T47D (cell line): ENCODE measurements around the gene CSMD2.

ENCODE experiments used
- DNase-seq, 2 experiments: peaks; one replicate each; pipeline versions ENCODE4 v3.0.0 to v3.0.0-alpha.2; 2011 to 2012; ENCODE audit warnings: low read depth in 1 of 2, low spot score in 1 of 2
- JUND ChIP-seq: IDR thresholded peaks from 2 replicates; pipeline ENCODE4 v1.6.1; 2012; ENCODE audit warnings: low read depth
- in situ Hi-C: cut with HindIII; loops from 2 replicates; pipeline ENCODE4 v1.10.0; 2016; ENCODE audit warnings: low sequenced_read_pairs, low pct_unique_long_range_greater_than_20kb

CSMD2 gene

GRCh38 chr1:34143975-34144374, 21.1 kb downstream of the CSMD2 start:
- no peak for DNase-seq
- no peak for TF ChIP-seq JUND
- in situ Hi-C loops: no loop called here

GRCh38 chr1:34140011-34140676, 24.9 kb downstream of the CSMD2 start:
- DNase-seq: no peak
- TF ChIP-seq JUND: no peak
- in situ Hi-C loops: no loop called here

- in situ Hi-C loops: no loop called here
- no peak for DNase-seq
- TF ChIP-seq JUND: no peak
Observed at GRCh38 chr1:34137411-34137810, 27.6 kb downstream of the CSMD2 start.

- no peak for DNase-seq
- in situ Hi-C loops: no loop called here
Observed at GRCh38 chr1:34132161-34132420, 32.9 kb downstream of the CSMD2 start.

GRCh38 chr1:34131396-34132160, 33.5 kb downstream of the CSMD2 start:
- no peak for TF ChIP-seq JUND
- in situ Hi-C loops: no loop called here
- no peak for DNase-seq

More at GRCh38 chr1:34132161-34132420, 32.9 kb downstream of the CSMD2 start:
- no peak for TF ChIP-seq JUND

- in situ Hi-C loops: no loop called here
- no peak for DNase-seq
Observed at GRCh38 chr1:34130306-34130705, 34.7 kb downstream of the CSMD2 start.

GRCh38 chr1:34129630-34130029, 35.4 kb downstream of the CSMD2 start:
- in situ Hi-C loops: no loop called here
- no peak for TF ChIP-seq JUND
- no peak for DNase-seq

More at GRCh38 chr1:34130306-34130705, 34.7 kb downstream of the CSMD2 start:
- no peak for TF ChIP-seq JUND

GRCh38 chr1:34128186-34128889, 36.7 kb downstream of the CSMD2 start:
- in situ Hi-C loops: no loop called here
- no peak for DNase-seq
- no peak for TF ChIP-seq JUND

GRCh38 chr1:34127006-34128000, 37.7 kb downstream of the CSMD2 start:
- no peak for DNase-seq
- in situ Hi-C loops: no loop called here
- no peak for TF ChIP-seq JUND

- no peak for TF ChIP-seq JUND
- in situ Hi-C loops: no loop called here
Observed at GRCh38 chr1:34126486-34126885, 38.5 kb downstream of the CSMD2 start.

GRCh38 chr1:34125721-34126380, 39.2 kb downstream of the CSMD2 start:
- no peak for TF ChIP-seq JUND
- in situ Hi-C loops: no loop called here
- no peak for DNase-seq

More at GRCh38 chr1:34126486-34126885, 38.5 kb downstream of the CSMD2 start:
- DNase-seq: no peak
